Stimulated activated CD4-positive, alpha-beta T cell treated with anti-CD3 and anti-CD28 coated beads, Interleukin-4, amount 100 ng/mL, for 4 hours (primary cell): Measurements from ENCODE around the gene LENG9.
A peak's percentile ranks its signal among the peaks of the same experiment; 100 is the strongest.
"Not testable (repeated sequence)": the region's sequence is repeated elsewhere in the genome, so short reads cannot be mapped to it uniquely, and the experiment has no call there.

Experiments used
- DNase-seq, 2 experiments: peaks; one replicate each; pipeline ENCODE4 v3.0.0-alpha.2; 2020

LENG9 gene

DNA sequence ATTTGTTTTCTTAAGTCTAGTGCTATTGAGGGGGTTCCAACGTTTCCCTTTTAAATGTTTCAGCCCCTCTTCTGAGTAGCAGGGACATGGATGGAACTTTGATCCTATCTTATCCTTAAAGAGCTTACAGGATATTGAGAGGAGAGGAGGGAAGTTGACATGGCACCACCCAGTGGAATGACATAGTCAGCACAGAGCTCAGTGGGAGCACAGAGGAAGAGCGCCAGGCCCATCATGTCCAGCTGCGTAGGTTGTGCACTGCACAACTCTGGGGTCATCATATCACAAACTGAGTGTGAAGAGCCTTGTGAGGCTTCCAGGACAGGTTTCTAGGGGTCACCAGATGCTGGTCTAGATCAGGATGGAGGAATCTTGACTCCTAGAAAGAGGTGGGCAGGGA lies 14.1 kb upstream of the LENG9 start:
- DNase-seq: no peak

DNA sequence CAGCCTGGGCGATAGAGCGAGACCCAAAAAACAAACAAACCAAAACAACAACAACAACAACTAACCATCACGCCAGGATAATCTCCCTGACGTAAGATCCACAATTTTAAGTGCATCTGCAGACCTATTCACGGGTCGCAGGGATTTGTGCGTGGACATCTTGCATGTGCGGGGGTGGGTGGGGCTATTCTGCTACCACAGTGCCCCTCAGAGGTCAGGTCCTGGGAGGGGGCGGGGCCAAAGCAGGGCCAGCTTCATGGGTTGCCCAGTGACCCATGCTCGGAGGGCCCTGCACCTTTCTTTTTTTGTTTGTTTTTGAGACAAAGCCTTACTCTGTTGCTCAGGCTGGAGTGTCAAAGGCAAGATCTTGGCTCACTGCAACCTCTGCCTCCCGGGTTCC lies 12.1 kb upstream of the LENG9 start:
- no peak for DNase-seq

DNA sequence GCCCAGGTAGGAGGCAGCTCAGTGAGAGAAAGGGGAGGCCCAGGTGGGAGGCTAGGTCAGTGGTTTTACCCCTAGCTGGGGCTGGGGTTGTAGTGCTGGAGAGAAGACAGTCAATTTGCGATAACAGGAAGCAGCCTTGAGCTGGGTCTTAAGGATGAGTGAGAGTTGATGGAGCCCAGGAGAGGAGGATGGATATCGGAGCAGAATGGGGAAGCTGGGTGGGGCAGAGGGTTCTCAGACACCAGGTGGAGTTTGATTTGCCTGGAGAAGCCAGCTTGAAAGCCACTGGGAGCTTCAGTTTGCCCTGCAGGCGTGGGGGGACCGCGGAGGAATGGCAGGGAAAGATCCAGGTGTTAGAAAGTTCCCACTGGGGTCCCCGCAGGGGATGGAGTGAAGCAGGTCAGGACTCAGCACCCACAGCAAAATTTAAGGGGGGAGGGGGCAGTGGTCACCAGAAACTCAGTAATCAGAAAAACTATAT lies 10.4 kb upstream of the LENG9 start:
- DNase-seq: no peak

DNA sequence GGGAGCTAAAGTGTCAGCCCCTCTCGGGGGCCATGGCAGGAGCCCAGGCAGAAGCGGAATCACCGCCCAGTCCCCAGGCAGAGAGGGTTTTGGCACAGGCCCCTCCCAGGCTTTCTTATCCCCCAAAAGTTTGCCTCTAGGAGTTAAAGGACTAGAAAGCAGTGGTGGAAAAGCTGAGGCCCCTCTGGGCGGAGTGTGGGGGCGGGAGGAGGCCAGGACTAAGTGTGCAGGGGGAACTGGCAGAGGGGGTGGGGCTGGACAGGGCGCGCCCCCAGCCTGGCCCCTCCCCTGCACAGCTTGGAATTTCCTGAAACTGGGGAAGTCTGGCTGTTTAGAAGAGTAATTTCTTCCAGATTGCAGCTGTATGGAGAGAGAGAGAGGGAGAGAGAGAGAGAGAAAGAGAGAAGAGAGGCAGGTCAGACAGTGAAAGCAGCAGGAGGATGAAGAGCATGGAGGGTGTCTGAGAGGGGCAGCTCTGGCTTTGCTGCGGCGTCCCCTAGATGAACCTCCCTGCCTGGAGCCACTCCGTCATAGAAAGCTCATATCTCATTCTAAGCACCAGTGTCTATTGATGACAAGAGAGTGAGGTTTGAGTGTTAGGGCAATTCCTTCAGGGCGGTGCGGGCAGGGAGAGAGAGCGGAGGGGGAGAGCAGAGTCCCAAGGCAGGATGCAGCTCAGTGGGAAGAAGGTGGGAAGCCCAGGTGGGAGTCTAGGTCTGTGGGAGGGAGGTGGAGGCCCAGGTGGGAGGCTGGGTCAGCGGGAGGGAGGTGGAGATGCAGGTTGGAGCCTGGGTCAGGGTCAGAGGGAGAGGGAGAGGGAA lies 9.7 kb upstream of the LENG9 start, which contains the start of gene CDC42EP5:
CDC42EP5 (minus strand) TSS at position 226 of the 821 bp plus-strand sequence. CDS start 7,749 bp downstream, outside the sequence.
- no peak for DNase-seq

DNA sequence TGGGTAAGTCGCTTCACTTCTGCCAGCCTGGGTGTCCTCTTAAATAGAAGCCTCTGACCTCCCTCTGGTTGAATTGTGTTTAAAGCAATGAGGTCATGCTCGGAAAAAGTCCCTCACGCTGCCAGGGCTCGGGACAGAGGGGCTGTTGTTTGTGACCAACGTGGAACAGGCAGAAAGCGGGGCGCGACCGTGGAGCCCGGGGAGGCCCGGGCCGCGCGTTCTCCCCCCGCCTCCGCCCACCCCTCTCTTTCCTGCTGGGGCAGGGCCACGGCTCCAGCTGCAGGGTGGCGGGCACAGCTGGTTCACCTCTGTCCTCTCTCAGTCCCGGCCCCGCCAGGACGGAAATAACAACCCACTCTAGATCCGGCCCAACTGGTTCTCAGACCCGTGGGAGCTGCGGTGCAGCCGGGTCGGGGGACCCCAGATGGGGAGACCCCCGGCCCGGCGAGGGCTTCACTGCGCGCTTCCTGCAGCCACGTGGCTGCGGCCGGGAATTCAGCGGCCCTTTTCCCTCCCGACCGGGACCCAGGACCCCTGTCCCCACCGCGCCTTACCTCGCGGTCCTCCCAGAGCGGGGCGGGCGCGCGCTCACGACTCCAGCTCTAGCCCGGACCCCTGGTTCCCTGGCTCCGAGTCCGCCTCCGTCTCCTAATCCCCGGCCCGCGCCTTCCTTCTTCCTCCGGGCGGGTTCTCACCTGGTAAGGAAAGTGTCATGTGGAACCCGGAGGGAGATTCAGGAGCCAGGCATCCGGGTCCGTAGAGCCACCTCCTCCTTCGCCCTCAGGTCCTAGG lies 7.6 kb upstream of the LENG9 start:
- no peak for DNase-seq

DNA sequence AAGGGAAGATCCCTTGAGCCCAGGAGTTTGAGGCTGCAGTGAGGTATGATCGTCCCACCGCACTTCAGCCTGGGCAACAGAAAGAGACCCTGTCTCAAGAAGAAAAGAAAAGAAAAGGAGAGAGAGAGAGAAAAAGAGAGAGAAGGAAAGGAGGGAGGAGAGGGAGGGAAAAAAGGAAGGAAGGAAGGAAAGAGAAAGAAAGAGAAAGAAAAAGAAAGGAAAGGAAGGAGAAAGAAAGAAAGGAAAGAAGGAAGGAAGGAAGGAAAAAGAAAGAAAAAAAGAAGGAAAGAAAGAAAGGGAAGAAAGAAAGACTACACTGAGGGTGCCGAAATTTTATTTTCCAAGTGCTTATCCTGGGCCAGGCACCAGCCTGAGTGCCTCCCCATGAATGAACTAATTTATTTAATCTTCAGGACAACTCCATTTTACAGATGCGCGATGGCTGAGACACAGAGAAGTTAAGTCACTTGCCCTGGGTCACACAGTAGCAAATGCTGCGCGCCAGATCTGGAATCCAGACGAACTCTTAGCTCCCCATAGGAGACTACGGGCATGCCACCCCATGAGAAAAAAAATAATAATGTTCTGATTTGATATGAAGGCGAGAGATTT lies 6.8 kb upstream of the LENG9 start:
- no peak for DNase-seq

DNA sequence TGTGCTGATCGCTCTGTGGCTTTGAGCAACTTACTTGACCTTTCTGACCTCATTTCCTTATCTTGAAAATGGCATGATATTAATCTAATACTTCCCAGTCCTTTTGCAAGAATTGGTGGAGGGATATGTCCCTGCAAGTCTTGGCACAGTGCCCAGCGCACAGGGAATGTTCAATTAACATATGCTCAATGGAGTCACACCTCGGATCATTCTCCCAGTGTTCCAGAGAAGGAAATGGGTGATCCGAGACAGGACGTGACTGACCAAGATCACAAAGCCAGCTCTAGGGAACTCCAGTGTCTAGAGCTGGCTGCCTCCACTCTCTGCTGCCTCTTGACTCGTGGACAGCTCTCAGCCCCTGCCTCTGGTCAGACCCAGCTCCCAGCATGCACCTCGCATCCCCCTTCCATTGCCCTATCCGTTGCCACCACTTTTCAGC lies 5.9 kb upstream of the LENG9 start:
- no peak for DNase-seq

DNA sequence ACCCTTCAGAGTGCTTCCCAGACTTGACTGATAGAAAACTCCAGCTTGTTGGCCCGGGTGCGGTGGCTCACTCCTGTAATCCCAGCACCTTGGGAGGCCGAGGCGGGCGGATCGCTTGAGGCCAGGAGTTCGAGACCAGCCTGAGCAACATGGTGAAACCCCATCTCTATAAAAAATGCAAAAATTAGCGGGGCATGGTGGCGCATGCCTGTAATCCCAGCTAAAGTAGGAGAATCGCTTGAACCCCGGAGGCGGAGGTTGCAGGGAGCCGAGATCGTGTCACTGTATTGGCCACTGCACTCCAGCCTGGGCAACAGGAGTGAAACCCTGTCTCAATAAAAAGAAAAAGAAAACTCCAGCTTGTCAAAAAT lies 2.5 kb upstream of the LENG9 start:
- DNase-seq: not testable (repeated sequence)

DNA sequence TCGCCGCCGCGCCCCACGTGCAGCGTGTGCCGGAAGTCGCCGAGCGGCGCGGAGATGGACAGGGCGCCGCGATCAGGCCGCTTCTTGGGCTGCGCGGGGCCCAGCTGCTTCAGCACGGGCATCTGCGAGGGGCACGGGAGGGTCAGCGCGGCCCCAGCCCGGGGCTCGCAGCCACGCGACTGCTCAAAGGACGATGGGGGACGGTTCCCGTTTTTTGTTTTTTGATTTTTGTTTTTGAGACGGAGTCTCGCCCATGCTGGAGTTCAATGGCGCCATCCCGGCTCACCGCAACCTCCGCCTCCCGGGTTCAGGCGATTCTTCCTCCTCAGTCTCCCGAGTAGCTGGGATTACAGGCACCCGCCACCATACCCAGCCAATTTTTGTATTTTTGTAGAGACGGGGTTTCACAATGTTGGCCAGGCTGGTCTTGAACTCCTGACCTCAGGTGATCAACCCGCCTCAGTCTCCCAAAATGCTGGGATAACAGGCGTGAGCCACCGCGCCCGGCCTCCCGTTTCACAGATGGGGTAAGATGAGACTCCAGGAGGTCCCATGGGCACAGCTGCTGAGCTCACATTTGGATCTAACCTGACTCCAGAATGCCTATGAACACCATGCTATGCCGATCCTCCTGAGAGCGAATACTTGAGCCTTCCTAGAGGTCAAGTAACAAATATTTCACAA lies 2.0 kb upstream of the LENG9 start:
- no peak for DNase-seq

DNA sequence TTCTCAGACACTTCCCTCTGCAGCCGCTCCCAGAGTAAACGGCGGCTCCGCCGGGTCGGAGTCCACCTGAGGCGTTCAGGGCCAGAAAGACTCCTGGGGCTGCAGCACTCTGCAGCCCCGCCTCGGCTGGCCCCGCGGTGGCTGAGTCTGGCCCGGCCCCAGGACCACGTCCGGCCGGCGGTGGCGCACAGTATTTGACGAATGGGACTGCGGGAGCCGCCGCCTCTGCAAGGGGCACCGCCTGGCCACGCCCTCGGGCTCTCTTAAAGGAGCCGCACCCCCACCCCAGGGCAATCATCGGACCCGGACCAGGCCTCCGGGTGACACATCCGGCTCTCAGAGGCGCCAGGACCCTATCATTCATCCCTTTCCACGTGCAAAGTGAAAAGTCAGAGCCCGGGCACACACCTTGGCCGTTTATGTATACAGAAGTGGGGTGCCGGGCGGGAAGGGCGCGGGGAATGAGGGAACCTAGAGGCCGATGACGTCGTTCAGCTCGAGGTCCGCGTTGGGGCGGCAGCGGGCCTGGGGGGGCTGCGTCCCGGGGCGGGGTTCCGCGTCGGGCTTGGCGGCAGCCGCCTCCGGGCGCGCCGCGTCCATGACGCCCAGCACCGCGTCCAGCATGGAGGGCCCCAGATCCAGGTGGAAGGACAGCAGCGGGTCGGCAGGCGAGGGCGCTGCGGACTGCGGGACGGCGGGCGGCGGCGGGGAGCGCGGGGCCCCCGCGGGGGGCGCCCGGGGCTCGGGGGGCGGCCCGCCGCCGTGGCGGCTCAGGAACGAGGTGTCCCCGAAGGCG lies 1.2 kb upstream of the LENG9 start:
- DNase-seq: peak; percentile 60 to 71

DNA sequence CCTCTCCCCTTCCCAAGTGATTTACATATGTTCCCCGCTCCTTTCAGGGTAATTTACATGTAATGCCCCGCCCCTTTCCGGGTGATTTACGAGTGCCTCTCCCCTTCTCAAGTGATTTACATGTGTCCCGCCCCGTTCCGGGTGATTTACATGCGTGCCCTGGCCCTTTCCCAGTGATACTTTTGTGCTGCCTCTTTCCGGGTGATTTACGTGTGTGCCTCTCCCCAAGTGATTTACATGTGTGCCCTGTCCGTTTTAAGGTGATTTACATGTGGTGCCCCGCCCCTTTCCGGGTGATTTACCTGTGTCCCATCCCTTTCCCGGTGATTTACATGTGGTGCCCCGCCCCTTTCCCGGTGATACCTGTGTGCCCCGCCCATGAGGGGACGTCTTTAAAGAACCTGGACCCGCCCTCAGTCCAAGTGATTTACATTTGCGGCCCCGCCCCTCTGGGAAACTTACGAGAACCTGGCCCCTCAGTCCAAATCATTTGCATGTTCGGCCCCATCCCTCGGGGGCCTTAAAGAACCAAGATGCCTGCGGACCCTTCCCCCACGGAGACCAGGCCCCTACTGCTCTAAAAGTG lies 559 bp upstream of the LENG9 start:
- DNase-seq: peak in 1 of 2 experiments; percentile 73

DNA sequence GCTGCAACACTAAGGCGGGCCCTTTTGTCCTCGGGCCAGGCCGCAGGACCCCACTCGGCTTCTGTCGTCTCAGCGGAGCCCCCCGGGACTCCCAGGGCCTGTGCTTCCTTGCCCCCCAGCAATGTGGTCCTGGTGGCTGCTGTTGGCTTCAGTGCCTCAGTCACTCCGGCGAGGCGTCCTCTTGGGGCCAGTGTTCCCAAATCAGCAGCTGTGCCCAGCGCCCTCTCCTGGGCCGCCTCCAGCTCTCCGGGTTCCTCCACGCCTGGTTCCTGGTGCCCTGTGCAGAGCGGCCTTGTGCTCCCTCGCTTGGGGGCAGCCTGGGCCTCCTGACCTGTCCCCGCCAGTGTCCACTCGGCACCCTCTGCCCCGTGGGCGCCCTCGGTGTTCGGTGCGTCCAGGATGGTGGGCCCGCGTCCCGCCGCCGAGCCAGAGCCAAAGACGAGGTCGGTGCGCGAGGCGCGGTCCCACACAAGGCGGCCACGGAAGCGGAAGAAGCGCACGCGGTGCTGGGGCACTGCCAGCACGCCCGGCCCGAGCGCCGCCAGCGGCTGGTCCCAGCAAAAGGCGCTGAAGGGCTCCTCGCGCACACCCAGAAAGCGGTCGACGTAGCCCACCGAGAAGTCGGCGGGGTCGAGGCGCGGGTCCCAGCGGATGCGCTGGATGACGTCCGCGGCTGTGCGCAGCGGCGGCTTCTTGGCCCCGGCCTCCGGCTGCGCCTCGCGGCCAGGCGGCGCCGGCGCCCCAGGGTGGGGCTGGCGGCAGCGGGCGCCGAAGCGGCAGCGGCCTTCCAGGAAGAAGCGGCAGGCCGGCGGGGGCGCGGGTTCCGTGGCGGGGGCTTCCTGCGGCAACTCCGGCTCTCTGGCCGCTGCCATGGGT lies 685 bp downstream of the LENG9 start:
- peak; percentile 56 to 60 for DNase-seq

DNA sequence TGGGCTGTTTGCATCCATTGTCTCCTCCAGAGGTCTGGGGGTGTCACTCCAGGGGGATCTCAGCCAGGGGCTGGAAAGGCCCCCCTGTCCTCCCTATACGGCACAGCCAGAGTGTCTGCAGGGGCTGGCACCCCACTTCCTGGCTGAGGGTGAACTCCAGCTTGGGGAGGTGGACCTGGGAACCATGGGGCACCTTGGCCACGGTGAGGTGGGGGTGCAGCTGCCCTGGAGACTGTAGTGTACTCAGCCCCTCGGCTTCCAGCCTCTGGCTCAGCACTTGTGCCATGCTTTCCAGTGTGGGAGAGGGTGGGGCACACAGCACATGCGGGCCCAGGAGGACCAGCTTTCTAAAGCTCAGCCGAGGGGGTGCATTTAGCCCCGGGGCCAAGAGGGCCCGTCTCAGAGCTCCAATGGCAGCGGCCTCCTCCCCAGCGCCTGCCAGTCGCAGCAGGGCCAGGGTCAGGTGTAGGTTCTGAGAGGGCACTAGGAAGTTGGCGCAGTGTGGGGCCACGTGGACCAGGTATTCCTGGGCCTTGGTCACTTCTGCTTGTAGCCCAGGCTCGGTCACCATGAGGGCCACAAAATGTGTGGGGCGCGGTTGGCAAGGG lies 1.4 kb downstream of the LENG9 start:
- no peak for DNase-seq

DNA sequence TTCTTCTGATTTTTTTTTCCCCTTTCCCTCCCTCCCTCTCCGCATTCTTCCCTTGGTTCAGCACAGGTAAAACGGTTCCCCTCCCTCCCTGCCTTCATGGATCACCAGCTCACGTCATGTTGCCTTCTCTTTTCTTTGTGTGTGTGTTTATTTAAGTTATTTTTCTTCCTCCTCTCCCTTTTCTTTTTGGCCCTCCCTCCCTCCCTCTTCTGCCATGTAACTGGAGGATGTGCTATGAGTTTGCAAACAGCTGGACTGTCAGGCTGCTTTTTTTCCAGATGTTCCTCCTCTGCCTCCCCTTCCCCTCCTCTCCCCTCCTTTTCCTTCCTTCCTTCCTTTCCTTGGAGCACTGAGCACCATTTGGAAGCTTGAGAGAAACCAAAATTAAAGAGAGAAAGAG lies 2.0 kb downstream of the LENG9 start:
- DNase-seq: no peak

DNA sequence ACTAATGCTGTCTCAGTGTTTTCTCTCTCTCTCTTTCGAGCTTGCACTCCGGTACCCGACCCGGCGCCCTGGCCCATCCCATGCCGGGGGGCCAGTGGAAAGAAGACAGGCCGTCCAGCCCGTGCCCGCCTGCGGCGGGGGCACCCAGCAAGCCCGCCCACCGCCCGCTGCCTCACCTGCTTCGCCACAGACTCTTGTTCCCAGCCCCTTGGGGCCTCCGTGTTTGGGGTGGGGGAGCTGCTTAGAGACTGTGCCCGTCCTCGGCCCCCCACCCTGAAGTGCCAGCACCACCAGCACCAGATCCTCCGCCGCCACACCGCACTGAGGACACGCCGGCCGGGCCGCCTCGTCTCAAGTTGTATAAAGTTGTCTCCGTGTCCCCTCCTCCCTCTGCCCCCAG lies 2.4 kb downstream of the LENG9 start:
- DNase-seq: no peak

DNA sequence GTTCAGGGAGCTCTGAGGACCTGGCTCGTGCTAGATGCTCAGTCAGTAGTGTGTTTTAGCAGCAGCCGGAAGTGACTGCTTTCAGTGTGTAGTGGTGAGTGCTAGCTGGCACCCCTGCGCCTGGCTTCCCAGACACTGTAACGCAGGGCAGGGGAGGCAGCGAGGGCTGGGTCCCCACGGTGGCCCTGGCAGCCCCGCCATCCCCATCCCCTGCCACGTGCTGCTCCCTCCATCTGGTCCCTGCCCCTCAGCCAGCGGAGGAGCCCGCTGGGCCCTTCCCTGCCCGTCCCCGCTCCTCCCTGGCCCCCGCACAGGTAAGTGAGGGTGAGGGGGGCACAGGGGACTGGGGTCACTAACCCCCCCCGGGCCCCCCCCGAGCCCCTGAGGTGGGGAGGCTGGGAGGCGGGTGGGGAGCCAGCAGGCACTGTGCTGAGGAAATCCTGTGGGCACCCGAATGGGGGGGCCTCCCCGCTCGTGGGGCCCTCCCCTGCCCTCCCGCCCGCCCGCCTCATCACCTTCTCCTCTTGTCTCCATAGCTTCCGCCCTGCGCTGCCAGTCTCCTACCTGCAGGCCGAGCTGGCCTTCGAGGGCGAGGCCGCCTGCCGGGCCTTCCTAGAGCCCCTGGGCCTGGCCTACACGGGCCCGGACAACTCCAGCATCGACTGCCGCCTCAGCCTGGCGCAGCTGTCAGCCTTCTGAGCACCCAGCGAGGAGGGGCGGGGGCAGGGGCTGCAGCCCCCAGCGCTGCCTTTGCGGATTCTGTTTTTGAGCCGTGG lies 3.2 kb downstream of the LENG9 start:
- no peak for DNase-seq

DNA sequence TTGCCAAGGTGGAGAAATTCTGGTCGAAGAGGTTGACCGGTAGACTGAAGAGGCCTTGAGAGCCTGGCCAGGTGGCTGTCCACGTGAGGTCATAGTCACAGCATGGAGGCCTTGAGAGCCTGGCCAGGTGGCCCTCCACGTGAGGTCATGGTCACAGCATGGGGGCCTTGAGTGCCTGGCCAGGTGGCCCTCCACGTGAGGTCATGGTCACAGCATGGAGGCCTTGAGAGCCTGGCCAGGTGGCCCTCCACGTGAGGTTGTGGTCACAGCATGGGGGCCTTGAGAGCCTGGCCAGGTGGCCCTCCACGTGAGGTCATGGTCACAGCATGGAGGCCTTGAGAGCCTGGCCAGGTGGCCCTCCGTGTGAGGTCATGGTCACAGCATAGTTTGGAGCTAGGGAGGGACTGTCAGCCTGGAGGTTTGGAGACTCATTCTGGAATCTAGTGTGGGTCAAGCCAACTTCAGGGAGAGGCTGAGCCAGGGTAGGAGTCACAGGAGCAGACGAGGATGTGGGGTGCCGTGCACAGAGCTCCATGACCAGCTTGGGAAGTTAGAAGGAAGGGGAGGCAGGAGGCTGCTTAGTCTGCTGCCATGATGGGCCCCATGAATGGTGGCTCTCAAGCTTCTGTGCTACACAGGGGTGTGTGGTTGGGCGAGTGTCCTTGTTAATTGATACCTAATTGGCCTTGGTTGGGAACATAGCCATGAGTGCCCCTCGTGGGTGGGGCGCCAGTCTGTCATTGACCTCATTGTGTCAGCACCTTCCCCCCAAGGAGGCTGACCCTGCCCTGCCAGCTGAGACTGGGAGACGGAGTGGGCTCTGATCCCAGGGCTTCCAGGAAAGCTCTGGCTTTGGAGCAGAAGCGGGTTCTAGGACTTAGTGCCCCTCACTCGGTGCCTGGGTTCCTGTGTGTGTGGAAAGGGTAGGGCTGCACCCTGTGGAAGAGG lies 4.0 kb downstream of the LENG9 start:
- no peak for DNase-seq

DNA sequence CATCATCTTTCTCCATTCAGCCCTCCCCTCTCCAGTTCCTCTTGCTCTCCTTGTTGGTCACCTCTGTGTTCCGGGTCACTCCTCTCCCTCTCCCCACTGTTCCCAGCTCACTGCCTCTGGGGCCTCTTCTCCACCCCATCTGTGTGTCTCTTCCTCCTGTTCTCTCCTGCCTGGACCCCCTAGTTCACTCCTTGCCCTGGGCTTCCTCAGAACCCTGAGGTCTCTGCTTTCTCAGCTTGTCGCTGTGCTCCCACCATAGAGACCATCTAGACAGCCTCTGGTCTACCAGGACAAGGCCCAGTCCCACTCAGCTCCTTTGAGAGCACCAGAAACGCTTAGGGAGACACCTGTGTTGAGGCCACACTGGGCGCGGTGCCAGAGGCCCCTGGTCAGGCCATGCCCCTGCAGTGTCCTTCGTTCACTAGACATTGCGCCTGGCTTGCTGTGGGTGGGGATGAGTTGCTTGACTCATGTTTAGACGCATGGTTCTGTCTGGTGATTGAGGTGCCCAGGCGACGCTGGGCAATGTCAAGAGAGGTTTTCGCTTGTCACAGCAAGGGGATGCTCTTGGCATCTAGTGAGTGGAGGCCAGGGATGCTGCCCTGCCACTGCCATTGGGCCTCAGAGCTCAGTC lies 4.8 kb downstream of the LENG9 start:
- no peak for DNase-seq
